Colonic mucosa (tissue), 4 donors: ENCODE measurements around the gene LCAT. TPM values are rescaled to one million over a fixed set of nuclear protein-coding genes. Genes with fewer than 3 reads are reported as not detected.
A peak's percentile ranks its signal among the peaks of the same experiment; 100 is the strongest.
"Not testable (repeated sequence)": the region's sequence is repeated elsewhere in the genome, so short reads cannot be mapped to it uniquely, and the experiment has no call there.

Source experiments
- DNase-seq: peaks from one replicate; pipeline ENCODE4 v3.0.0-alpha.2; 2020
- H3K27ac ChIP-seq: fragments of 200-600 bp; one replicate; pipeline ENCODE4 v1.8.0; 2021
- H3K27me3 ChIP-seq: fragments of 200-600 bp; one replicate; pipeline ENCODE4 v1.8.0; 2021
- H3K36me3 ChIP-seq: fragments of 200-600 bp; one replicate; pipeline ENCODE4 v1.8.0; 2021
- H3K4me1 ChIP-seq: fragments of 200-600 bp; one replicate; pipeline ENCODE4 v1.8.0; 2021; ENCODE audit warnings: mild to moderate bottlenecking
- H3K4me3 ChIP-seq: fragments of 200-600 bp; one replicate; pipeline ENCODE4 v1.8.0; 2021
- H3K9ac ChIP-seq, 2 donors: one replicate each; pipeline ENCODE4 v1.7.0; 2013; ENCODE audit warnings: control low read depth in 2 of 2, low read depth in 2 of 2, low read length in 2 of 2
- H3K9me3 ChIP-seq: fragments of 200-600 bp; one replicate; pipeline ENCODE4 v1.8.0; 2021
- CTCF ChIP-seq: fragments of 200-600 bp; IDR thresholded peaks from one replicate; pipeline ENCODE4 v1.8.0; 2022; ENCODE audit warnings: antibody characterized with exemption, mild to moderate bottlenecking
- intact Hi-C: fragments of 100-400 bp; cut with DNase I; formaldehyde crosslinking; loops from one replicate; pipeline ENCODE4 v1.14.1; 2022
- total RNA-seq, 2 donors: library from RNA; stranded (reverse); fragmentation: NEBNext Ultra II Directional in 1 of 2; extraction: Animal tissue kit (Norgen Biotek cat#: 25700) in 1 of 2; gene quantifications; one replicate each; pipeline ENCODE4 v1.2.1, GENCODE V29; 2021
- donor health status: healthy.
- donor health status: DM: no; HTN: no; CAD: no.
- donor health status: DM: no; HTN: no; CAD: no.

Gene LCAT
- total RNA-seq, 2 donors from 2014 or later: 3.4 to 3.6 TPM

- Histone ChIP-seq H3K27me3 (no peaks in the 10 kb centered on the region), H3K4me3 (no peak within 1 kb of the TSS), H3K9ac (no peak within 1 kb of the TSS), H3K36me3 (no peaks in the 10 kb centered on the region), H3K9me3 (no peaks in the 10 kb centered on the region), H3K27ac (no peak within 1 kb of the TSS), H3K4me1 (peaks cover 7% of the 10 kb centered on the region)
- intact Hi-C loops: no loop called here
- no peak for DNase-seq
- no peak for TF ChIP-seq CTCF
These were observed 36.2 kb upstream of the LCAT start, which contains the start of gene DPEP3 for GRCh38 chr16:67979955-67980678. TSS of gene DPEP3 (minus strand) at chr16:67980499. CDS start at chr16:67980380, 119 bp downstream.

GRCh38 chr16:67977469-67978227 lies 33.7 kb upstream of the LCAT start:
- no peak for TF ChIP-seq CTCF

GRCh38 chr16:67977005-67977404 lies 33.1 kb upstream of the LCAT start:
- Histone ChIP-seq H3K9me3 (no peaks in the 10 kb centered on the region), H3K27me3 (no peaks in the 10 kb centered on the region), H3K9ac (no peak overlapping the region), H3K27ac (no peak overlapping the region), H3K4me1 (no peaks in the 10 kb centered on the region), H3K36me3 (no peaks in the 10 kb centered on the region), H3K4me3 (no peak overlapping the region)
- intact Hi-C loops: no loop called here
- TF ChIP-seq CTCF: no peak
- DNase-seq: no peak

More at GRCh38 chr16:67977469-67978227, 33.7 kb upstream of the LCAT start:
- Histone ChIP-seq H3K9me3 (no peaks in the 10 kb centered on the region), H3K4me1 (no peaks in the 10 kb centered on the region), H3K27me3 (no peaks in the 10 kb centered on the region), H3K9ac (no peak overlapping the region), H3K27ac (no peak overlapping the region), H3K36me3 (no peaks in the 10 kb centered on the region), H3K4me3 (no peak overlapping the region)
- intact Hi-C loops: no loop called here
- DNase-seq: no peak

- H3K9me3 ChIP-seq: no peaks in the 10 kb centered on the region
- no peaks in the 10 kb centered on the region for H3K36me3 ChIP-seq
- no peaks in the 10 kb centered on the region for H3K27me3 ChIP-seq
- intact Hi-C loops: no loop called here
- H3K4me1 ChIP-seq: no peaks in the 10 kb centered on the region
- no peak overlapping the region for H3K9ac ChIP-seq
- DNase-seq: no peak
- no peak overlapping the region for H3K4me3 ChIP-seq
- TF ChIP-seq CTCF: no peak
- H3K27ac ChIP-seq: no peak overlapping the region
These were observed 32.3 kb upstream of the LCAT start for GRCh38 chr16:67976205-67976604.

GRCh38 chr16:67975321-67976105 lies 31.6 kb upstream of the LCAT start:
- H3K9ac ChIP-seq: peak overlapping the region in 1 of 2 donors; percentile 4
- H3K4me3 ChIP-seq: no peak overlapping the region
- no peak for TF ChIP-seq CTCF
- DNase-seq: no peak
- no peak overlapping the region for H3K27ac ChIP-seq
- no peaks in the 10 kb centered on the region for H3K27me3 ChIP-seq
- no peaks in the 10 kb centered on the region for H3K36me3 ChIP-seq
- intact Hi-C loops: no loop called here
- H3K9me3 ChIP-seq: no peaks in the 10 kb centered on the region
- no peaks in the 10 kb centered on the region for H3K4me1 ChIP-seq

DNA sequence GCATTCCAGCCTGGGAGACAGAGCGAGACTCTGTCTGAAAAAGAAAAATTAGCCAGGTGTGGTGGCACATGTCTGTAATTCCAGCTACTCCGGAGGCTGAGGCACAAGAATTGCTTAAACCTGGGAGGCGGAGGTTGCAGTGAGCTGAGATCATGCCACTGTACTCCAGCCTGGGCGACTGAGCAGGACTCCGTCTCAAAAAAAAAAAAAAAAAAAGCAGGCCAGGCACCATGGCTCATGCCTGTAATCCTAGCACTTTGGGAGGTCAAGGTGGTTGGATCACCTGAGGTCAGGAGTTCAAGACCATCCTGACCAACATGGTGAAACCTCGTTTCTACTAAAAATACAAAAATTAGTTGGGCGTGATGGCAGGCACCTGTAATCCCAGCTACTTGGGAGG lies 28.4 kb upstream of the LCAT start:
- DNase-seq, intact Hi-C loops, H3K27me3 ChIP-seq, H3K4me1 ChIP-seq, H3K9ac ChIP-seq, H3K9me3 ChIP-seq, H3K4me3 ChIP-seq, H3K36me3 ChIP-seq, H3K27ac ChIP-seq: not testable (repeated sequence)
